ENCODE results near the gene LYG1.

LYG1 gene

DNA sequence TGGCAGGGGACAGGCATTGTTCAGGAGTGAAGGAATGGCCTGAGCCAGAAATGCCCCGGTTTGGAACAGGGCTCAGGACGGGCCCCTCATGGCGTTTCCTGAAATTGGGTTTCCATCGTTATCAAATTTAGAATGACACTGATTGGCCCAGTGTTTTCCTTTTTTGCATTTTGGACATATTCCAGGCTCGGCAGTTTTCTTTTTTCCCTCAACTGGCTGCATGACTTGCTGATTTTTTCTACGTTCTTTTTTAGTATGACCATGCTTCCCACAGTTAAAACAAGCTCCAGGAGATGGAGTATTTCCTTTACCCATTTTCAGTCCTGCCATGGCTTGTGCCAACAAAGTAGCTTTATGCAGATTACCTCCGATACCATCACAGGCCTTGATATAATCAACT is 25.1 kb downstream of the LYG1 start:
- DNase-seq (ENCODE audit: low read depth in 2 of 2): no peak

DNA sequence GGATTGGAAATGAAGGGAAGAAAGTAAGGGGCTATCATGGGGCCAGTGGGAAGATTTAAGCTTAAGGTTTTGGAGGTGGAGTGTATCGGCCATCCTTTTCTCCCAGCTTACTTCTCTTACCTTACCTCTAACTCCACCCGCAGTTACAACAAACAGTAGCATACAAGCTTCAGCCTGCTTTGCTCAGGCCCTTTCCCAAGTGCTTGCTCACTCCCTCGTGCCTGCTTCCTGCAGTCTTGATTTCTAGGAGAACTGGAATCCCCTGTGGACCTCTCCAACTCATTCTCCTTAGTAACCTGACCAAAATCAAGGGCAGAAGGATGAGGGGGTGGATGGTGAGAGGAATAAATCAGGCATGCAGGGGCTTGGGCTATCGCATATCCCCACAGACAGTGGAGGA is 39.8 kb downstream of the LYG1 start:
- no peak for DNase-seq (ENCODE audit: low read depth in 2 of 2)

DNA sequence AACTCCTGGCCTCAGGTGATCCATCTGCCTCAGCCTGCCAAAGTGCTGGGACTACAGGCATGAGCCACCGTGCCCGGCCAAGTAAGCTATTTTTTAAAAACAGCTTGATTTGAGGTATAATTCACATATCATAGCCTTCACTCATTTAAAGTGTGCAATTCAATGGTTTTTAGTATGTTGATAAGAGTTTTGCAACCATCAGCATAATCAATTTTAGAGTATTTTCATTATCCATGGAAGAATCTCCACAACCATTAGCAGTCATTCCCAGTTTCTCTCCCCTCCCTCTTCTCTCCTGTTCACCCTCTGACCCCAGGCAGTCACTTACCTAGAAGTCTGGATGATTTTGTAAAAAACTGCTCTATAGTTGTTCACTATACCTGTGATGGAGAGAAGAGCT is 40.8 kb downstream of the LYG1 start:
- DNase-seq (ENCODE audit: low read depth in 2 of 2): no peak

DNA sequence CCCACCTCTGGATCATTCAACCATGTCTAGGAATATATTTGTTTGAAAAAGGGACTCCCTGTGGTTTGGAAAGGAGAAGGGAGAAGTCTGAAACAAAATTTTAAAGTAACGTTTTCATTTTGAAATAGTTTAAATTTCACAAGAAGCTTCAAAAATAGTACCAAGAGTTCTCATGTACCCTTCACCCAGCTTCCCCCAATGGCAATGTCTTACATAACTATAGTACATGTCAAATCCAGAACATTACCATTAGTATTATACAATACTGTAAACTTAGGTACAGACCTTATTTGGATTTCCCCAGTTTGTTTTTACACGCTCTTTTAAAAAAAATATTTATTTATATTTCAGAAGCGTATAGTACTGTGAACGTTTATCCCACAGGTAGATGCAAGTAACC is 41.5 kb downstream of the LYG1 start:
- DNase-seq (ENCODE audit: low read depth in 2 of 2): no peak

GRCh38 chr2:99256677-99257076 is 44.3 kb downstream of the LYG1 start:
- no peak for DNase-seq (ENCODE audit: low read depth in 2 of 2)

DNA sequence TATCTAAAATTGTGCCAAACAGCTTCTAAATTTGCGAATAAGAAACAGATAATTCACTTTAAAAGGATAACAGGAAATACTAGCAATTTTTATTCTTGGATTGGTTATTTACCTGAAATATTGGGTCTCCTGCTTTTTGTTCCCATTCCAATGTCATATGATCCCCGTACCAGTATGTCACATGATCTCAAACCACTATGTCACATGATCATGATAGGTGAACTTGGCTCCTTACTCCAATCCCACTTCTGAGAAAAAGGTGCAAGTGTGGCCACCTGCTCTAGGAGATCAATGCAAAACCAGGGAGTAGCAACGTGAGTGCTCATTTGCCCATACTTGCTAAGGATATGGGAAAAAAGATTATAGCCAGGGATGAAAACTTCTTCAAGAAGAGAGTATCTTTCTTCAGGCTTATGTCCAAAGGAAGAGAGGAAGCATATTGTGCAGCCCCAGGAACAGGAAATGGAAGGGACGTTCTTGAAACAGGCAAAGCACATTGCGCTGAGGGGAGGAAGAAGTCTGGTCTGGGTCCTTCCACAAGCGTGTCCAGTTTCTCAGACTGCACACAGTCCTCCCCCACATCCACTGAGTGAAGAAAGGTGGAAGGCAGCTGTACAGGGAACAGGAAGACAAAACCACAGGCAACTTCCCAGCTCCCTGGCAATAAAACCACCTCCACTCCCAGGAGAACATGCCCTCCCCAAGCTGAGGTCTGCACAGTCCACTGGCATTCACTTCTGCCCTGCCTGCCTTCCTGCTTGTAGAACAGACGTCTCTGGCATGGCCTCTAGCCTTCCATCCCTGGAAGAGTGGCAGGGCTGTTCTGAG is 45.3 kb downstream of the LYG1 start, which contains the start of gene LYG2:
Gene LYG2, minus strand, starts transcription at position 176 of the 828 bp plus-strand sequence. CDS start 1,406 bp downstream, outside the sequence.
- no peak for DNase-seq (ENCODE audit: low read depth in 2 of 2)

GRCh38 chr2:99249951-99250350 is 51.0 kb downstream of the LYG1 start:
- no peak for DNase-seq (ENCODE audit: low read depth in 2 of 2)

GRCh38 chr2:99242151-99242550 is 58.8 kb downstream of the LYG1 start:
- no peak for DNase-seq (ENCODE audit: low read depth in 2 of 2)

- DNase-seq (ENCODE audit: low read depth in 2 of 2): no peak
Observed at GRCh38 chr2:99240431-99240830, 60.6 kb downstream of the LYG1 start.

GRCh38 chr2:99238599-99238998 is 62.4 kb downstream of the LYG1 start:
- no peak for DNase-seq (ENCODE audit: low read depth in 2 of 2)
